ENCODE measurements around the gene PAQR5. TPM values are rescaled to one million over a fixed set of nuclear protein-coding genes. Genes with fewer than 3 reads are reported as not detected.

The PAQR5 gene
- total RNA-seq, 1 donor from 2014 or later = 1.1 TPM

- DNase-seq = no peak
Measured at GRCh38 chr15:69393831-69394491, 95.2 kb downstream of the PAQR5 start.

- peak; percentile 58 for DNase-seq
Measured at GRCh38 chr15:69394556-69395282, 96.0 kb downstream of the PAQR5 start.

GRCh38 chr15:69395460-69395859, 96.7 kb downstream of the PAQR5 start:
- no peak for DNase-seq

- DNase-seq = no peak
Measured at GRCh38 chr15:69395991-69396390, 97.3 kb downstream of the PAQR5 start.

- DNase-seq = no peak
Measured at GRCh38 chr15:69398491-69398891, 99.8 kb downstream of the PAQR5 start.

GRCh38 chr15:69400850-69401249, 102.1 kb downstream of the PAQR5 start:
- no peak for DNase-seq

- no peak for DNase-seq
Measured at GRCh38 chr15:69402816-69403215, 104.1 kb downstream of the PAQR5 start.

- no peak for DNase-seq
Measured at GRCh38 chr15:69403594-69403993, 104.9 kb downstream of the PAQR5 start.

GRCh38 chr15:69405110-69405509, 106.4 kb downstream of the PAQR5 start:
- DNase-seq = no peak

- DNase-seq = no peak
Measured at GRCh38 chr15:69407719-69408400, 109.1 kb downstream of the PAQR5 start.

GRCh38 chr15:69408841-69409240, 110.1 kb downstream of the PAQR5 start:
- DNase-seq = no peak

- DNase-seq = no peak
Measured at GRCh38 chr15:69410248-69410874, 111.6 kb downstream of the PAQR5 start.

GRCh38 chr15:69412274-69412673, 113.6 kb downstream of the PAQR5 start:
- no peak for DNase-seq

- DNase-seq = no peak
Measured at GRCh38 chr15:69412701-69413100, 114.0 kb downstream of the PAQR5 start.

- DNase-seq = peak; percentile 76
Measured at GRCh38 chr15:69413822-69414700, 115.3 kb downstream of the PAQR5 start, which contains the start of gene KIF23. Gene KIF23 (plus strand): TSS chr15:69414349. CDS start chr15:69414466, 117 bp downstream.

GRCh38 chr15:69414701-69415167, 116.0 kb downstream of the PAQR5 start:
- DNase-seq = no peak

- DNase-seq = no peak
Measured at GRCh38 chr15:69415381-69415780, 116.7 kb downstream of the PAQR5 start.

GRCh38 chr15:69417581-69417980, 118.9 kb downstream of the PAQR5 start:
- no peak for DNase-seq

GRCh38 chr15:69421498-69421897, 122.8 kb downstream of the PAQR5 start:
- no peak for DNase-seq

GRCh38 chr15:69422336-69422895, 123.7 kb downstream of the PAQR5 start:
- DNase-seq = no peak

- DNase-seq = no peak
Measured at GRCh38 chr15:69424001-69424400, 125.3 kb downstream of the PAQR5 start.
